BE2C (cell line): Measurements from ENCODE around the gene P2RX7.

ENCODE experiments used
- DNase-seq: peaks from one replicate; pipeline ENCODE4 v3.0.0-alpha.2; 2020
- H3K27me3 ChIP-seq: fragments of 250-450 bp; sonication (Bioruptor Pico); 2 replicates; pipeline ENCODE4 v1.5.1; 2020; ENCODE audit warnings: mild to moderate bottlenecking
- H3K36me3 ChIP-seq: fragments of 250-450 bp; sonication (Bioruptor Pico); 2 replicates; pipeline ENCODE4 v1.5.1; 2020; ENCODE audit warnings: mild to moderate bottlenecking
- H3K4me1 ChIP-seq: fragments of 250-450 bp; sonication (Bioruptor Pico); 2 replicates; pipeline ENCODE4 v1.5.1; 2020
- H3K4me3 ChIP-seq: 2 replicates; pipeline ENCODE4 v1.5.1; 2011; ENCODE audit warnings: low read depth, low read length
- H3K9me3 ChIP-seq: fragments of 250-450 bp; sonication (Bioruptor Pico); 2 replicates; pipeline ENCODE4 v1.5.1; 2020
- TF ChIP-seq, protein P1 (sequence below): IDR thresholded peaks from 2 replicates; pipeline ENCODE4 v1.5.1; 2012; ENCODE audit warnings: mild to moderate bottlenecking, low read depth, low read length

P2RX7 gene

DNA sequence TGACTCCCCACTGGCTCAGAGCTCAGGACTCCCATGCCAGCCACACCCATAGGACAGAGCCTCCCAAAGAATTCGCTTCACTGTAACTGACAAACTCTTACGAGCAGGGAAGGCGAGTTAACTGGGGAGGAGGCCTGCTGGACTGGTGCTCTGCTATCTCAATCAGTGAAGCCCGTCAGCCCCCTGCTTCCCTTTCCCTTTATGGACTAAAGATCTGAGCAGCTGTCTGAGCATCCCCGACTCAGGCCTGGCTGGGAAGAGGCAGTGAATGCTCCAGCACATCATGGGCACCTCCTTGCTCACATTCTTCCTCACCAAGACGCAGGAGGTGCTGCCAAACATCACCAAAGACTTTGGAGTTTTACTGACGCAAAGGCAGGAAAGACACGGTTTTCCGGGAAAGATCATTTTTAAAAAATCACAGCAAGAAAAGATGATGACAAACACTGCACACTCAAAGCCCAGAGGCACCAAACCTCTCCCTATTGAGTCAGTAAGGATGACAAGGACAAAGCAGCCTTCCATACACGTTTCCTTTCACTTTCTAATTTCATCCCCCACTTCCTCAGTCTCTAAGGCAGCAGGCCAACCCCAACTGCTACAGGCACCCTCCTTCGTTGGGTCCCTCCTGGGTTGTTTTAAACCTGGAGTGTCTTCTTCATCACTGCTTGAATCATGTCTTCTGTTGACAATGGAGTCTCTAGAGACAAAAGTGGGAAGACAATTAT lies 45.0 kb upstream of the P2RX7 start:
- Histone ChIP-seq H3K4me1 (no peaks in the 10 kb centered on the region), H3K36me3 (no peaks in the 10 kb centered on the region), H3K9me3 (no peaks in the 10 kb centered on the region), H3K27me3 (no peaks in the 10 kb centered on the region), H3K4me3 (no peak overlapping the region)
- TF ChIP-seq, protein P1, sequence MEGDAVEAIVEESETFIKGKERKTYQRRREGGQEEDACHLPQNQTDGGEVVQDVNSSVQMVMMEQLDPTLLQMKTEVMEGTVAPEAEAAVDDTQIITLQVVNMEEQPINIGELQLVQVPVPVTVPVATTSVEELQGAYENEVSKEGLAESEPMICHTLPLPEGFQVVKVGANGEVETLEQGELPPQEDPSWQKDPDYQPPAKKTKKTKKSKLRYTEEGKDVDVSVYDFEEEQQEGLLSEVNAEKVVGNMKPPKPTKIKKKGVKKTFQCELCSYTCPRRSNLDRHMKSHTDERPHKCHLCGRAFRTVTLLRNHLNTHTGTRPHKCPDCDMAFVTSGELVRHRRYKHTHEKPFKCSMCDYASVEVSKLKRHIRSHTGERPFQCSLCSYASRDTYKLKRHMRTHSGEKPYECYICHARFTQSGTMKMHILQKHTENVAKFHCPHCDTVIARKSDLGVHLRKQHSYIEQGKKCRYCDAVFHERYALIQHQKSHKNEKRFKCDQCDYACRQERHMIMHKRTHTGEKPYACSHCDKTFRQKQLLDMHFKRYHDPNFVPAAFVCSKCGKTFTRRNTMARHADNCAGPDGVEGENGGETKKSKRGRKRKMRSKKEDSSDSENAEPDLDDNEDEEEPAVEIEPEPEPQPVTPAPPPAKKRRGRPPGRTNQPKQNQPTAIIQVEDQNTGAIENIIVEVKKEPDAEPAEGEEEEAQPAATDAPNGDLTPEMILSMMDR, result no peak
- DNase-seq, result no peak

DNA sequence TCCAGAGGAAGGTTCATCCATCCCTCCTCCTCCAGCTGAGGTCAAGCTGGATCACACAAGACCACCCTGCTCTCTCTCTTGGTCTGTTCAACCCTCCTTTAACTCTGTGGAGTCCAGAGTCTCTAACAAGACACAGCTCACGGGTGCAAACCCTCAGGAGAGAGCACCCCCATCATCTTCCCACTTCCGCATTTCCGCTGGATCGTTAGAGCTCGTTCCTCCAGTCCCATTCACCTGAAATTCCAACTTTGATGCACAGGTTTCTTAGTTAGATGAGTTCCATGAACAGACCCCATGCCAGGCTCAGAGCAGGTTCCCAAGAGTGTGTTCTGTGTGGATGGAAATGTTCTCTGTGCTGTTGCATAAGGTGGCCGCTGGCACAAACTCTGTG lies 44.5 kb upstream of the P2RX7 start:
- no peak overlapping the region for H3K4me3 ChIP-seq
- no peaks in the 10 kb centered on the region for H3K4me1 ChIP-seq
- no peaks in the 10 kb centered on the region for H3K36me3 ChIP-seq
- DNase-seq, result no peak
- TF ChIP-seq, protein P1, result no peak
- no peaks in the 10 kb centered on the region for H3K9me3 ChIP-seq
- H3K27me3 ChIP-seq, result no peaks in the 10 kb centered on the region

DNA sequence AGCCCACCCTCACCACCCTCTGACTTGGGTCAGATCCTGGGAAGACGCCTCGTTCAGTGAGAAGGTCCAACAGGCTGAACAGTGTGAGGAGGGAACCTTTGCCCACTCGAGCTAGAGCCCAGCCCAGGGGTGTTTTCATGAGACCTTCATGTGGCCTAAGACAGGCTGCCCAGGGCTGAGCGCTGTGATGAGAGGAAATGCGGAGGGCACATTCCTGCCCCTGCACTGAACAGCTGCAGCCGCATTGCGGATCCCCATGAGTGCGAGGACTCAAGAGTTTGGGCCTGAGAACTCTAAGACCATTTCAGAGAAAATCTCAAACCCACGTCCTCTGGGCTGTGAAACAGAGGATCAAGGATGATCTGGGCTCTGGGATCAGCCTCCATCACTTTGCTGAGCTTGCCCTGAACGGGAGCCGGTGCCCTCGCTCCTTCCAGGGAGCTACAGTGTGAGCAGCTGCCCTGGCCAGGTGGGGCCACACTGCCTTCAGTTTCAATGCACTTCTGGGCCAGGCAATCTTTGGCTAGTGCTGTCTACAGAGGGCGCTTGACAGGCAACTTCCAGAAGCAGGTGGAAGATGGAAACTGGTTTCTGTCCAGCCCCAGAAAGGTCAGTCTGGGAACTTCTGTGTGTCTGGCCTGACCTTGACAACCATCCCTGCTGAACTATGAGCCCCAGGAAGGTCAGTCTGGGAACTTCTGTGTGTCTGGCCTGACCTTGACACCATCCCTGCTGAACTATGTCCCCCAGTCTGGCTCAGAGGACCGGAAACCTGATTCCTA lies 43.5 kb upstream of the P2RX7 start:
- Histone ChIP-seq H3K4me1 (no peaks in the 10 kb centered on the region), H3K9me3 (no peaks in the 10 kb centered on the region), H3K27me3 (no peaks in the 10 kb centered on the region), H3K4me3 (no peak overlapping the region), H3K36me3 (no peaks in the 10 kb centered on the region)
- TF ChIP-seq, protein P1, result peak; percentile 10; the same call in 1 of the 2 replicates
- DNase-seq, result no peak

DNA sequence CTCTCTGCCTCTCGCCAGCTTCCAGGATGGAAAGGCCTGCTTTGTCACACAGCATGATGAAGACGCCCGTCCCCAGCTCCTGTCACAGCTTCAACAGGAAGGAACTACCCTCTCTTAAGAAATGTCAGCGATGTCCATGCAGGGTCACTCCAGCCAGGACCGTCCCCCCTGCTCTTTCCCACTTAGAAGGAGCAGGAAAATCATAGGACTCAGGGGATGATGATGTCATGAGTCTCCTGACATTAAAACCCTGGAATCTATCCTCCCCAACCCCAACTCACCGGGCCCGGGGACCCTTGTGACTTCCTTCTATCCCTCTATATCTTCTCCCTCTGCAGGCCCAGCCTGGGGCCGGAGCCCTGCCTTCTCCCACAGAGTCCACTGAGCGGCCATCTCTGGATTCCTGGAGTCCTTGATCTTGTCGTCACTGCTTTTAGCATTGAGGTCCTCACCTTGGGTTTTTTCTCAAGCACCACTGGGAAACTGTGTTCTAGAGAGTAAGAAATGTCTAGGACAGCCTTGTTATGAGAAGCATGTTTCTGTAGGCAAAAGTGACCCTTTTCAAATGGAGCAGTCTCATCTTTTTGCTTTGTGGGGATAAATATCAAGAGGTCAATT lies 42.8 kb upstream of the P2RX7 start:
- TF ChIP-seq, protein P1, result no peak
- H3K9me3 ChIP-seq, result no peaks in the 10 kb centered on the region
- no peaks in the 10 kb centered on the region for H3K36me3 ChIP-seq
- no peak overlapping the region for H3K4me3 ChIP-seq
- no peak for DNase-seq
- no peaks in the 10 kb centered on the region for H3K27me3 ChIP-seq
- H3K4me1 ChIP-seq, result no peaks in the 10 kb centered on the region

DNA sequence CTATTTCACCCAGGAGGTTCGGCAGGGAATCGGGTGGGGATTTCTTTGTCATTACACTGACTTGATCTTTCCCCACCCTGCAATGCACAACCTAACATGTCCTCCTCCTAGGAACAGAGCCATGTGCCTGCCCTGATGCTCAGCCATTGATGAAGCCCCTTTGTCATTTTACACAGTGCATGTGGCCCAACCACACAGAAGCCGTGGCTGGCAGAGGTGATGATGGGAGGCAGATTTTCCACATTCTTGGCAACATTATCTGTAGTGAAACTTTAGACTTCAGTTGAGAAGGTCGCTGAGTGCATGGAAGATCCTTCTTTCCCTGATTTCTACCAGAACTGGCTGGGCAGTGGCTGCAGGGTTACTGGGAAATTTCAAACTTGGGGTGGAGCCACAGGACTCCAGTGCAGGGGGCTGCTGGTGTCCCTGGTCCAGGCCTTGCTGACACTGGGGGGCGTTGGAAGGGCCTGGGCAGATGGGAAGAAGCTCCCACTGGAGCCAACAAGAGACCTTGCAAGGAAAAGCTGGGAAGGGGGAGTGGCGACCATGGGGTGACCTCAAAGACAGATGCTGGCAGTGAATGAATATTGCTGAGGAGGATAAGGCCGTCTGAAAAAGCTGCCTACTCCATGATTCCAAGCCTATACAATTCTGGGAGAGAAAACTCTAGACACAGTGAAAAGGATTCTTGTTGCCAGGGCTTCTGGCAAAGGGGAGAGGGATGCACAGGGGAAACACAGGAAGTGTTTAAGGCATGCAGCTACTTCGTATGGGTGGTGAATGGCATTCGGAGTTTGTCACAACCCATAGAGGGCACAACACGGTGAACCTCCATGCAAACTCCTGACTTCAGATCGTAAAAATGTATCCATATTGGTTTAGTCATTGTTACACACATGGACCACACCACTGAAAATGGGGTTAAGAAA lies 41.8 kb upstream of the P2RX7 start:
- no peaks in the 10 kb centered on the region for H3K9me3 ChIP-seq
- no peaks in the 10 kb centered on the region for H3K36me3 ChIP-seq
- no peaks in the 10 kb centered on the region for H3K4me1 ChIP-seq
- DNase-seq, result no peak
- TF ChIP-seq, protein P1, result no peak
- no peaks in the 10 kb centered on the region for H3K27me3 ChIP-seq
- H3K4me3 ChIP-seq, result no peak overlapping the region
